NCI-H1105 (cell line): ENCODE results near the gene GRIA1.

Source experiments
- DNase-seq: peaks from one replicate; lab custom pipeline; 2025; lab: John Stamatoyannopoulos, UW

GRIA1 gene

DNA sequence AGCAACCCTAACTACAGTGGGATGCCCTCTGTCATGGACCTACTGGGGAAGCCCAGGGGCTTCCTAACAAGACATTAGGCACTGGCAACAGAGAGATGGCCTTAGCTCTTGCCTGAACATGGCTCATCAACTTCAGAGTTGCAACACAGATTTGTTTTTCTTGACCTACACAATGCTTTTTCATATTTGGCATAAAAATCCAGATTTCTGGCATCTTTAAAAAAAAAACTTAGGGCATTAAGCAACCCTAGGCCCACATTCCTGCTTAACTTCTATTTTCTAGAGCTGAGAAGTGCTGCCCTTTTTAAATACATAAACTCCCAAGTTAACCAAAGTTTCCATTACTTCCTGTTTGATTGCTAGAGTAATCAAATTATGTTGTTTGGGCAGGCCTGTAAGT, 8.0 kb downstream of the GRIA1 start:
- DNase-seq = no peak

DNA sequence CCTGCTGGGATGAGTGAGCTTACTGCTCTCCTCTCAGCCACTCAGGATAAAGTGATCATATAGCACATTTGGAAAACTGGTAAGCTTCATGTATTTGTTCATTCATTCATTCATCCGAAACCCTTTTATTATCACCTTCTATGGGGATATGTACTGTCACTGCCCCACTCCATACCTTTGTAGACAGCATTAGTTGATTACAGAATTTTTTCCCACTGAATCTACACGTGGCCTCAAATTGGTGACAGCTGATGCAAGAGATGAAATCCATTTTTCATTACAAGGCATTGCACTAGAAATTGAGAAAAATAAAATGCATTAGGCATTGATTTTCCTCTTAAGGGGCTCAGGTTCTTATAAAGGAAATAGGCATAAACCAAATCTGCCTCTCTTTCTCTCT, 9.7 kb downstream of the GRIA1 start:
- no peak for DNase-seq

DNA sequence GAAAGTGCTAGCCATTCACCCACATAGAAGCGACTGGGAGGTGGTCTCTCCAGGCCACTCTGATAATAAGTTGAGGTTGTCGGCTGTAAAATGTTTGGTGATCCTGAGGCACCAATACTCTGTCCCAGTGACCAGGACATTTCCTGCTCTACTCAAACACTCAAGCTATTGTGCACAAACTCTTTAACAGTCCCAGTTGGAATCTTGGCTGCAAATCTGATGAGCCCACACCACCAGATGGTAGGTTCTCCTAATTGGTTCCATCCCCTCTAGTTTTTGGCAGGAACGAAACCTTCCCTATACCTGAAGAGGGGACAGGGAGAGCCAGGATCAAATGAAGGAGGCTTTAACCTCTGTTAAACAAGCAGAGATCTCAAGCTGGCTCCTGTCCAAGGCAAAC, 14.3 kb downstream of the GRIA1 start:
- DNase-seq = peak; percentile 8

GRCh38 chr5:153508700-153509099, 18.2 kb downstream of the GRIA1 start:
- DNase-seq = no peak

GRCh38 chr5:153511622-153512021, 21.2 kb downstream of the GRIA1 start:
- no peak for DNase-seq

- DNase-seq = no peak
These were observed 22.7 kb downstream of the GRIA1 start for GRCh38 chr5:153513156-153513555.

DNA sequence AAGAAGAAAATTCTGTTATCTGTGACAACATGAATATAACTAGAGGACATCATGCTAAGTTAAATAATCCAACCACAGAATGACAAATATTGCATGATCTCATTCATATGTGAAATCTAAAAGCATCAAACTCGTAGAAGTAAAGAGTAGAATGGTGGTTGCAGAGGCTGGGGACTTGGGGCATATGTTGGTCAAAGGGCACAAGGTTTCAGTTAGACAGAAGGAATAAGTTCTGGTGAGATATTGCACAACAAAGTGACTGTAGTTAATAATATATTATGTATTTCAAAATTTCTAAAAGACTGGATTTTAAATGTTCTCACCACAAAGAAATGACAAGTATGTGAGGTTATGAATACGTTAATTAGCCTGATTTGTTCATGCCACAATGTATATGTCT, 24.8 kb downstream of the GRIA1 start:
- DNase-seq = no peak

DNA sequence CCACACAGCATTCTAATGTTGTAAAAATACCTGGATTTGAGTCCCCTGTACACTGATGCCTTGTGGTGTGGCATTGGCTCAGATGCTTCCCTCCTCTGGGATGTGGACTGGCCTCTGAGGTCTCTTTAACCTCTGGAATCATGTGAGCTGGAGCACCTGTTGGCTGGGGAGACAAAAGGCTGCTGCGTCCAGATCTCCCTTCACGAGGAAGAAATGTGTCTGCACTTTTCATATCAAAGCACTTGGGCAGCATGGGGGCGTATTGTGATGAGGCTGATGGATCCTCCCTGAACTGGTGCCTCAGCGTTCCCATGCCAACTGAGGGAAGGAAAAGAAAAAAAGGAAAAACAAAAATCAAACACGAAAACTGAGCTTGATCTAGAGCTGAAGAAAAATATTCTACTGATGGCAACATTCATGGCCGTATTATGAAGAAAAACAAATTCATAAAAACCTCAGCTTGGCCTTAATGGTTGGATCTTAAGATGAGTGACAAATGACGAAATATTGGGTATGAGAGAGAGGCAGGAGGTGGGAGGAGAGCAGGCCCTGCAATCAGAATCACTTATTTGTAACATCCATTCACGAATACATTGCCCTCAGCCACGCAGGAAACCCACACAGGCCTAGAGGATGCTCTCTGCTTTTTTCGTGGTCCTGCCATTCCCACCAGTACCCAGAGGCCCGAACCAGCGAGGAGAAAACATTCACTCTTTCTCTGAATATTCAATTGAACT, 26.2 kb downstream of the GRIA1 start:
- no peak for DNase-seq

GRCh38 chr5:153517241-153517611, 26.8 kb downstream of the GRIA1 start:
- DNase-seq = no peak

GRCh38 chr5:153520137-153520536, 29.7 kb downstream of the GRIA1 start:
- no peak for DNase-seq

DNA sequence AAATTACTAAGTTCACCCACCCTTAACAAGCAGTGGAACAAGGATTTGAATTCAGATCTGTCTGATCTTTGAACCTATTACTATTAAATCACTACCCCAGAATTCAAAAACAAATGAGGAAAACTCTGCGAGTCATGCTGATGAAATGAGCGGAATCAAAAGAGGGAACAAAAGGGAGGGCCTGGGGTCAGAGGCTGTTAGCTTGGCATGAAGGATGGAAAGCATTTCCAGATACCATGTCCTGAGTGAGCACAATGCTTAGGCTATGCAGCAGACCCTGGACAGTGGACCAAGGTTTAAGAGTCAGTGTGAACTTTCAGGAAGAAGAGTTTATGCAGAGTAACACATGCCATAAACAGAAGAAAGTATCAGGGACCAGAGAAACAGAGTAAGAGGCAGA, 30.5 kb downstream of the GRIA1 start:
- no peak for DNase-seq

DNA sequence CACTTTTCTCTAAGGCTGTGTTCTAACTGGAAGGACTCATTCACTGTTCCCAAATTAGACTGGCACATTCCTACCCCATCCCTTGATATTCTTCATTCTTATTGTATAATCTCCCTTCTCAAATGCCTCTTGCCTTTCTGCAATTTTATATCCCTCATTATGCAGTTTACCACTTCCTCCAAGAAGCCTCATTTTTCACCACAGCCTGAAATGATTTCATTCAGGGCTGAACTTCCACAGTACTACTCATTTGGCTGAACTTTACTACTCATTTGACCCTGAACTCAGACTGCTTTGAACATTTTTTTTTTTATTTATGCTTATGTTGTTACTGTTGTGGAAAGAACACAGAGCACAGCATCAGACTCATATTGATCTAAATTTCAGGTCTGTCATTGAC, 32.7 kb downstream of the GRIA1 start:
- DNase-seq = no peak

DNA sequence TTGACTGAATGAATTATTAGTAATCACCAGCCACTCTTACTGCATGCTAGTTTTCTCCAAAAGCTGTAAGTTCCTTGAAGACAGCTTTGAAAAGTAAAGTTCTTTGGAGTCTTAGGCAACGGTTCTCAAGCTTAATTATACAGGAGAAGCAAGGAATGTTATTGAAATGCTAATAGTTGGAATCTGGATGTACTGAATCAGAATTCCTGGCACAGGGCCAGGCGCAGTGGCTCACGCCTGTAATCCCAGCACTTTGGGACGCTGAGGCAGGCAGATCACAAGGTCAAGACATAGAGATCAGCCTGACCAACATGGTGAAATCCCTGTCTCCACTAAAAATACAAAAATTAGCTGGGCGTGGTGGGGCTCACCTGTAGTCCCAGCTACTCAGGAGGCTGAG, 33.4 kb downstream of the GRIA1 start:
- DNase-seq = no peak

GRCh38 chr5:153525536-153525935, 35.1 kb downstream of the GRIA1 start:
- no peak for DNase-seq

GRCh38 chr5:153530357-153531143, 40.1 kb downstream of the GRIA1 start:
- DNase-seq = no peak

DNA sequence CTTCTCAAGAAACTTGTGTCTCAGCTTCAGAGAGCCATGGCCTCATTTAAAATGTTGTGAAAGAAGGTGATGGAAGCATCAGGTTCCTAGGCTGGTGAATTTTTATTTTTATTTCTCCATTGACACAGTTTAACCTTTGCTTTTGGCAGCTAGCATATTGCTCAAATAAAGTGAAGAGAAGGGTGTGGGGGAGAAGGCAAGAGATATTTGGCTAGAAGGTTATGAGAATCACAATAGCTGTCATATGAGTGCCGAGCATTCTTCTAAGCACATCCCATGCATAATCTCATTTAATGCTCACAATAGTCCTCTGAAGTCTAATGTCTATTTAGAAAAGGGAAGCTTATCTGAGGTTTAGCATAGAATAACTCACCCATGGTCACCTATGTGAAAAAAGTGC, 43.1 kb downstream of the GRIA1 start:
- no peak for DNase-seq

DNA sequence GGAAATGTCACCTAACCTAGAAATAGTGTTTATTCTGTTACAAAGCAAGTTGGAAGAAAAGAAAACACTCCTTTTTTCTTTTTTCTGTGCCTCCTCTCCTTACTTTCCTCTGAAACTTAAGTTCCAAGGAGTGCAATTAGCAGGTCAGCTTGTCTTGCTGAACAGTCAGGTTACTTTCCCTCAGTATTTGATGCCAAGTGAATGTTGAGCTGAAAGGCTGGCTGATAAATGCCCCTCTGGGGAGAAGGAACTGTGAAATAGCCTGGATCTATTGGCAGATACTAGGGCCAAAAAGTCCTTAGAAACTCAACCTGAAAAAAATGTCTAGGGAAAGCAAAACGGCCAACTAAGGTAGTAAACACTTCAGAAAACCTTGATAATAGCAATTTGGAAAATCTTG, 43.6 kb downstream of the GRIA1 start:
- no peak for DNase-seq

DNA sequence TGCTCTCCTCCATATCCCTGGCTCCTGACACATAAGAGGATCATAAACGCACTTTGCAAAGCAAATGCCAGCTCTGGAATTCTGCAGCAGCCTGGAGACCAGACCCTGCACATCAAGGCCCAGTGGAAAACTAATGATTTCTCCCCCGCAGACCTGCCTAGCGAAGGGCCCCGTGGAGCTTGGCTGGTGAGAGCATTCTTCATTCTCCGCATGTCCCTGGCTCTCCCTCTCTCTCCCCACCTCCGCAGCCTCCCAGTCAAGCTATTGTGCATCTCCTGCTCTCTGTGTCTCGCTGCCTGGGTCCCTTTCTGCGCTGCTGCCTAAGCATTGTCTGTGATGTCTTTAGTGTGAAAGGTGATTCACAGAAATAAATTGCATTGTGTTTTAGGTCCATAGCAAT, 46.7 kb downstream of the GRIA1 start:
- DNase-seq = no peak

DNA sequence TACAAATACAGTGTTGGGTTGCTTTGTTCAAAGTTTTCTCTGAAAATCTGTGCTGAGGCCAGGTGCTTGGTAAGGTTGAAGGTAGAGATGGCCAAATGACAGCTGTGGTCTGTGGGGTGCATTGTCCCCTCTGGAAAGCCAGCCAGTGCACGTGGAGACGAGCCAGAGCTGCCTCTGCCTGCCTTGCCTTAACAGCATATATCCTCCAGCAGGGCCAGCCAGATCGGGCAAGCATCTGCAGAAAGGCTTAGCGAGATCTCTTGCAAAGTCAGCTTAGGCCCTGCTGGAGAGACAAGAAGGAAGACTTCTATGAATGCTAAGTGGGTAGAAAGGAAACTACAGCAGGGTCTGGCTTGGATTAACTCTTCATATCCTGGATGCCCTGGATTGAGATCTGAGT, 49.5 kb downstream of the GRIA1 start:
- no peak for DNase-seq

DNA sequence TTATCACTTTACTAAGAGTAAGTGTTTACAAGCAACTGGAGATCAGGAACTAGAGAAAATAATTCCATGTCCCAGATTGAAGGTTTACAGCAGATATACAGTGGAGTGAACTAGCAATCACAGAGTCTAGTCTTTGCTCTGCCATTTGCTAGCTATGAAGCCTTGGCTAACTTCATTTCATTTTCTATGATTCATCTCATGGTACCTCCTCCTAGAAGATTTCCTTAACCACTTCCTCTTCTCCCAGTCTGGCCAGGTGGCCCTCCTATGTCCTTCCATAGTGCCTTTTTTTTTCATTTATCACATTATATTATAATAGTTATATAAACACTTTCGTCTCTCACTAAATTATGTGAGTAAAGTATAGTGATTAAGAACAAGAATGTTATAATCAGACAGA, 52.1 kb downstream of the GRIA1 start:
- no peak for DNase-seq

GRCh38 chr5:153543288-153543687, 52.8 kb downstream of the GRIA1 start:
- no peak for DNase-seq

DNA sequence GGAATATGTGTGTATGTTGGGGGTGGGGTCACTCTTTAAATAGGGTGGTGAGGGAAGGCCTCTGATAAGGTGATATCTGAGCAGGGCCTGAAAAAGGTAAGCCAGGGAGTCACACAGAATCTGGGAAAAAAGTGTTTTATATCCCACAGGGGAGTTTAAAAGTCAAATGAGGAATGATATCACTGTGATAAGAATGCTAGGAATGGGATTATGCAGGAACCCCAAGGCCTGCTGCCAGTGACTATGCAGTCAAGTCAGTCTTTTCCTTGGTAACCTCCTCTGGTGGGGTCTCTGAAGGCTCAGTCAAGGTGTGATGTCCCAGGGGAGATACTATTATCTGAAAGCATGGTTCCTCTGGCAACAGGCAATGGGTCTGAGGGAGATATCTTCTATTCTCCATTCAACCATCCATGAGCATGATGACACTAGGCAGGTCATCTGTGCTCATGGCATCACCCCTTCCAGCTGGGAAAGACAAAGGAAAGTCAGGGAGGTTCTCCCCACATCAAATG, 53.5 kb downstream of the GRIA1 start:
- no peak for DNase-seq

GRCh38 chr5:153544706-153545105, 54.2 kb downstream of the GRIA1 start:
- DNase-seq = no peak

DNA sequence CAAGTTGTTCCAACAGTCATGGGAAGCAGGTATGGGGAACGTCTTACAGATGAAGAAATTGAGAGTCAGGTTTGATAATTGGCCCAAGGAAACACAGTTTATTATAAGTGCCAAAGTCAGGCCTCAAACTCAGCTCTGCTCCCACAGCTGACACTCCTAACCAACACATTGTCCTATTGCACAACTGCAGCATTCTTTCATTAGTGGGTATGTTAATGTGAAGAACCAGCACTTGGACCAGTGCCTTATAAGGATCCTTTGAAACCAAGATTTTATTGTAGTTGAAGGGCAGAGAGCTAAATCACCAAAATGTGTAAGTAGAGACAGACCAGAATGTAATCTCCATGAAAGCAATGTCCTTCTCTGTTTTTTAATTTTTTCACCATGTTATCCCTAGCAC, 56.1 kb downstream of the GRIA1 start:
- DNase-seq = no peak
